Activated CD4-positive, CD25-positive, alpha-beta regulatory T cell (primary cell): ENCODE measurements around the gene WWOX.

ENCODE experiments used
- DNase-seq, 4 experiments: peaks; one replicate each; lab custom pipeline; 2025; lab: John Stamatoyannopoulos, UW

Gene WWOX

DNA sequence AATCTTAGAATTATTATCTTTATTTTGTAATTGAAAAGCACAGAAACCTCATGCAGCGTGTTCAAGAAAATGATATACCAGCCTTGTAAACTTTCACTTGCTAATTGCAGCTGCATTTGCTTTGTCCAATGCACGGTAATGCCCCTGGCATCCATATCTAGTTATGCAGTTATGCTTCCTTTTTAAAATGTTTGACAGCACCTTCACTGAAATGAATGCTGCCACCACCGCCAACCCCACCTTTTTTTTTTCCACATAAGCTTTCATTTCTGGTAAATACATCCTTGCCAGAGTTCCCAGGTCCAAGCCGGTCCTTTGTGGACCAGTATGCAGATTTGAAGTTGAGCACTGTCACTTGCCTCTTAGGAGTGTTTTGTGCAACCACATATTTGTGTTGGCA lies 338.8 kb downstream of the WWOX start:
- DNase-seq: no peak

DNA sequence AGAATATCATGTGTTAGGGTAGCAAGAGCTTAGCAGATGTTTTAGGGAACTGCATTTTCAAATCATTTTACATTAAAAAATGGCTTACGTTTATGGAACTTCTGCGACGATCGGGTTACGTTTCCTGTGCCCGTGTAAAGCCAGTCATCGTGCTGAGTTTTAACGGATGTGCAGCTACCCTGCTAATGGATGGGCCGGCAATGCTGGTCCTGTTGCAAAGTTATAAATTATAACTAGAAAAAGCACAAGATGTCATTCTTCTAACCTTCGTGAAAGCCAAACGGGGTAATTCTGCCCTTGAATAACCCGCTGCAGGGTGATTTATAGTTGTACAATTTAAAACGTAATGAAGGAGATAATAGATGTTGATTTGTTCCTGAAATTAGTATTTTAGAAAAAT lies 339.2 kb downstream of the WWOX start:
- no peak for DNase-seq

DNA sequence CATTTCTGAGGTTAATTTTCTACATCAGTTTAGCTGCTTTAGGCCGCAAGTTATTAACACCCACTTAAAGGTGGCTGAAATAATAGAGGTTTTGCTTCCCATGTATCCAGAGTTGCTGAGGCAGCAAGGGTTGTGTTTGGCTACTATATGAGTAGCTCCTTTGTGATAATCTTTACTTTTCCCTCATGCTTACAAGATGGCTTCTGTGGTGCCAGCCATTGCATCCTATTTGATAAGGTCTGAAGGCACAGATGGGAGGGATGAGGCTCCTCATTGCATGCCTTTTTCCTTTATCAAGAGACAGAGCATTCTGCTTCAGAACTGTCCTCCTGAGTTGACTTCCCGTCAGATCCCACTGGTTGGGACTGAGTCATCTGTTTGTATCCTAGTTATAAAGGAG lies 340.2 kb downstream of the WWOX start:
- DNase-seq: no peak

GRCh38 chr16:78441298-78441697 lies 341.8 kb downstream of the WWOX start:
- no peak for DNase-seq

- DNase-seq: no peak
Measured at GRCh38 chr16:78443542-78444364, 344.3 kb downstream of the WWOX start.

GRCh38 chr16:78445818-78446217 lies 346.4 kb downstream of the WWOX start:
- no peak for DNase-seq

DNA sequence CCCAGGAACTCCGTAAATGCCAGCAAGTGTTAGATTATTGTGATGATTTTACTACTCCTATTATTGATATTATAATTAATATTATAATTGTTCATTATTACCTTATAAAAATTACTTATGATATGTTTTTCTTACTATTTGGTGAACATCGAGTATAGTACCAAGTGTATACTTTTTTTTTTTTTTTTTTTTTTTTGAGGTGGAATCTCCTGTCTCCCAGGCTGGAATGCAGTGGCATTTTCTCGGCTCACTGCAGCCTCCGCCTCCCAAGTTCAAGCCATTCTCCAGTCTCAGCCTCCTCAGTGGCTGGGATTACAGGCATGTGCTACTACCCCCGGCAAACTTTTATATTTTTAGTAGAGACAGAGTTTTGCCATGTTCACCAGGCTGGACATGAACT lies 347.0 kb downstream of the WWOX start:
- no peak for DNase-seq

GRCh38 chr16:78446992-78447563 lies 347.6 kb downstream of the WWOX start:
- no peak for DNase-seq

GRCh38 chr16:78448658-78449271 lies 349.3 kb downstream of the WWOX start:
- DNase-seq: no peak

DNA sequence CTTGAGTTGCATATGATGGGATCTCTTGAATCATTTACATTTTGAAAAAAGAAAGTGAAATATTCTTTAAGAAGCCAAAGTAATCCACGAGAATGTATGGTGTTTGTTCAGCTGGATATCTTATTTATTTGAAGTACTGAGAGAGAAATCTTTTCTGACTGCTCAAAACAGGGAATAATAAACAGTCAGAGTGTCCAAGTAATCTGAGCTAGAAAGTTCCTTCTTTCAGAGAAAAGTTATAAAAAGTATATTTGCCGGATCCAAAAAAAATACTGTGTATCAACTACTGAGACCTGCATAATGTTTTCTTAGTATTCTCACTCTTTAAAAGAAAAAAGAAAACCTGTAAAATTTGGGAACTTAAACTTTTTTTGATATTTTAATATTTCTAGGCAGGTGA lies 350.8 kb downstream of the WWOX start:
- no peak for DNase-seq

GRCh38 chr16:78452025-78452555 lies 352.6 kb downstream of the WWOX start:
- no peak for DNase-seq

GRCh38 chr16:78455861-78456260 lies 356.4 kb downstream of the WWOX start:
- DNase-seq: no peak

DNA sequence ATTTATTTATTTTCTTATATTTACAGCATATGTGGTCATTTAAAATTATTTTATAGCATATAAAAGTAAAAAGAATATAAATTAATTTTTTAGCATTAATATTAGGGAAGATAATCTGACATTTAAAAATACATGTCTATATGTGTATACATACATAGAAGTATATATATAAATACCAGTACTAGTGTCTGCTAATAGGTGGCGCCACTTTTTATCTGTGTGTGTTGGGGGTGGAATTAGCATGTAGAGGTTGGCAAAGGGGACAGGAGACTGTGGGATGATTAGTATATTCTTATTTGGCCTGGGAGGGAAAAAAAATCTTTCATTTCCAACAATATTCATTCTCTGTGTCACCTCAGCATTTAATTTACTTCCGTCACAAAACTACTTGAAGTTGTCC lies 359.1 kb downstream of the WWOX start:
- DNase-seq: no peak

- no peak for DNase-seq
Measured at GRCh38 chr16:78460428-78460827, 361.0 kb downstream of the WWOX start.

- DNase-seq: no peak
Measured at GRCh38 chr16:78461087-78461486, 361.6 kb downstream of the WWOX start.

DNA sequence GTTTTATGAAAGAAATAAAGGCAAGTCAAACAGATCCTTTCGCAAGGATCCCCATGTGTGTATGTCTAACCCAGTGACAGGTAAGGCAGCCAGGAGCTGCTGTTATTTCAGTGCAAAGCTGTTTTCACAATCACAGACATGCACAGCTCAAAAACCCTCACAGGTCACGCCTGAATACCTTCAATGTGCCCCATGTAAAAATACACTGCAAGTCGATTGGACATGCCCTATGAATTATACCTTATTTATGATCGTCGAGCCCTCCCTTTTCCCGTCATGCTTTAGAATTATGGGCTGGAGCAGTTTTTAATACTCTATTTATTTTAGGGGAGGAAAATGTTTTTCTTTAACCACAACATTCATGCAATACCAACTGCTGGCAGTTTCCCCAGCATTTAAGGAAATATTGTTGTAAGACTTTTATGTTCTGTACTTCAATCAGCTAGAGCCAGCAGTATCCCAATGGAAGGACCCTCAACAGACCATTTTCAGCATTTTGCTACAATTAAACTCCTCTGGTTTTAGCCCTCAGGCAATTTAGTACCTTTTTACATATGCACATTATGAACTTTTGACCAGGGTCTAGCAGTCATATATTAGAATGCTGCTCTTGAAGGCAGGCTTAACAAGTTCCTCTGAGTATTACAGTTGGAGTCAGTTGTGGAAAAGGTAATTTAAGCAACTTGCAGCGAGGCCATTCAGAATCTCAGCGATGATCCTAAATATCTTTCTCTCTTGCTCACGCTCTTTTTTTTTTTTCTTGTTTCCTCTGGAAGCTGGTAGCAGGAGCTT lies 362.2 kb downstream of the WWOX start:
- no peak for DNase-seq

- DNase-seq: no peak
Measured at GRCh38 chr16:78462288-78463208, 363.1 kb downstream of the WWOX start.

DNA sequence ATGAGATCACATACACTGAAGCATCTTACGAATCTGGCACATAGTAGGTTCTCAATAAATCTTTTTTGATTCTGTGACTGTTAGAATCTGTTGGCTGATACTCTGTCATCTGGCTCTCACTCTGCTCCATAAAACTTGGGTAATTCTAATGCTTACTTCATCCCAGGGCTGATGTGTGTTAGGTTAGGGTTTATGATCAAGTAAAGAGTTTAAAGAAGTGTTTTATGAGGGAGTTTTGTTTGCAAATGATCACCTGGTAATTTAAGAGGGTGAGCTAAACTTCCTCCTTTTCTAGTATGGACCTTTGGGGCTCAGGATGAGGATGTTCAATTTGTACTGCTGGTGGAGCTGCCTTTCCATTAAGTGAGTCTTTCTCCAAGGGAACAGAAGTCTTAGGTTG lies 364.1 kb downstream of the WWOX start:
- no peak for DNase-seq

DNA sequence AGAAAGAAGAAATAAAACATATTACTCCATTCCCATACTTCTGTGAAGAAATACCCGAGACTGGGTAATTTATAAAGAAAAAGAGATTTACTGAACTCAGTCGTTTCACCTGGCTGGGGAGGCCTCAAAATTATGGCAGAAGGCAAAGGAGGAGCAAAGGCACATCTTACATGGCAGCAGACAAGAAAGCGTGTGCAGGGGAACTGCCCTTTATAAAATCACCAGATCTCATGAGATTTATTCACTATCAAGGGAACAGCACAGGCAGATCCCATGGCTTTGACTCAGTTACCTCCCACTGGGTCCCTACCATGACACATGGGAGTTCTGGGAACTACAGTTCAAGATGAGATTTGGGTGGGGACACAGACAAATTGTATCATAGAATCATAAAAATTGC lies 365.4 kb downstream of the WWOX start:
- no peak for DNase-seq

DNA sequence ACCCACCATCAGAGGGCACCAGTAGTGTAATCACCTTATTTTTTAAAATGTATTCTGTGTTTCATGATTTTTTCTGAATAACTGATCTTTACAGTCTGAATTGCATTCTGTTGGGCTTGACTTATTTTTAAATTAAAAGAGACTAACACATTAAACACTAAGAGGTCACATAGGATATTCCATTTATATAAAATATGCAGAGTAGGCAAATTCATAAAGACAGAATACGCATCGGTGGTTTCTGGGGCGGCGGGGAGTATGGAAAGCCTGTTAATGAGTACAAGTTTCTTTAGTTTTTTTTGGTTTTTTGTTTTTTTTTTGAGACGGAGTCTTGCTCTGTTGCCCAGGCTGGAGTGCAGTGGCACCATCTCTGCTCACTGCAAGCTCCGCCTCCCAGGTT lies 366.3 kb downstream of the WWOX start:
- no peak for DNase-seq

DNA sequence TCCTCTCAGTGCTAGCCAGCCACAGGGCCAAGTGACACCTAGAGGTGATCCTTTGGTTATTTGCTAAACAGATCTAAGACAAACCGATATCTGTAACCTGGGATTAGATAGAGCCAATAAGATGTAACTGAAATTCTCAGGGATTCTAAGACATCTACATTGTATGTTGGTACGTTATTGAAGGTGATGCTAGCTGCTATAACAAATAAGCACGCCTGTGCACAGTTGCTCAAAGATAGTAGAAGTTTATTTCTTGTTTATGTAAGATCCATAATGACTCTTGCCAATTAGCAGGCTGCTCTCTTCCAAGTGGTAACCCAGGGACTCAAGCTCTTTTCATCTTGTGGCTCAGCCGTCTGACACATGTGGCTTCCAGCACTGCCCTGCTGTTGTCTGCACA lies 370.3 kb downstream of the WWOX start:
- no peak for DNase-seq
